Thymus (tissue), 11 donors: ENCODE measurements around the gene CENPP. TPM values are rescaled to one million over a fixed set of nuclear protein-coding genes. Genes with fewer than 3 reads are reported as not detected.

Source experiments
- DNase-seq, 9 donors: peaks; one replicate each; pipeline ENCODE4 v3.0.0-alpha.2; 2013; ENCODE audit warnings: low spot score in 9 of 9, low read depth in 6 of 9, missing footprints in 1 of 9
- H3K27ac ChIP-seq, 2 donors: one replicate each; pipeline ENCODE4 v1.5.1; 2013; ENCODE audit warnings: control low read depth in 1 of 2, low read depth in 1 of 2, low read length in 1 of 2, mild to moderate bottlenecking in 1 of 2, moderate library complexity in 1 of 2
- H3K27me3 ChIP-seq, 2 donors: one replicate each; pipeline ENCODE4 v1.5.1; 2013; ENCODE audit warnings: low read length in 1 of 2; ENCODE audit not compliant: control insufficient read depth in 2 of 2, insufficient read depth in 1 of 2
- H3K36me3 ChIP-seq, 2 donors: one replicate each; pipeline ENCODE4 v1.5.1; 2013; ENCODE audit warnings: low read length in 1 of 2, mild to moderate bottlenecking in 1 of 2, moderate library complexity in 1 of 2; ENCODE audit not compliant: control insufficient read depth in 2 of 2, insufficient read depth in 2 of 2
- H3K4me1 ChIP-seq, 2 donors: one replicate each; pipeline ENCODE4 v1.5.1; 2013; ENCODE audit warnings: low read length in 2 of 2; ENCODE audit not compliant: control insufficient read depth in 2 of 2, insufficient read depth in 2 of 2
- H3K4me3 ChIP-seq, 2 donors: one replicate each; pipeline ENCODE4 v1.5.1; 2013; ENCODE audit warnings: low read length in 2 of 2, control low read depth in 1 of 2, mild to moderate bottlenecking in 1 of 2
- H3K9me3 ChIP-seq, 2 donors: one replicate each; pipeline ENCODE4 v1.5.1; 2013; ENCODE audit warnings: low read length in 1 of 2, mild to moderate bottlenecking in 1 of 2; ENCODE audit not compliant: control insufficient read depth in 2 of 2, insufficient read depth in 1 of 2
- WGBS: extraction: QIAGEN DNeasy Blood & Tissue Kit; methylation state at CpG from one replicate; pipeline ENCODE4 v1.1.7; 2013; 5-methylcytosine and 5-hydroxymethylcytosine counted together
- polyA plus RNA-seq: library from polyadenylated mRNA; stranded (reverse); fragments of 200-250 nt; gene quantifications from one replicate; pipeline ENCODE4 v1.2.3, GENCODE V29; 2013
- total RNA-seq: library from RNA; stranded (reverse); fragments of 120-200 nt; gene quantifications from one replicate; pipeline ENCODE4 v1.2.4, GENCODE V29; 2013
- donor health status: healthy.

Gene CENPP
- total and polyA plus RNA-seq, 2 donors, result 3.9 to 13.8 TPM

GRCh38 chr9:92637886-92638620 lies 312.3 kb downstream of the CENPP start:
- WGBS, result 98% methylated on average over 26 of the region's 26 CpGs
- H3K4me1 ChIP-seq, result no peaks in the 10 kb centered on the region
- no peak for DNase-seq
- H3K9me3 ChIP-seq, result no peaks in the 10 kb centered on the region
- H3K27me3 ChIP-seq, result no peaks in the 10 kb centered on the region
- no peak overlapping the region for H3K4me3 ChIP-seq
- peaks cover 71 to 80% of the 10 kb centered on the region in 2 donors for H3K36me3 ChIP-seq
- no peak overlapping the region for H3K27ac ChIP-seq

GRCh38 chr9:92638621-92639101 lies 312.9 kb downstream of the CENPP start:
- WGBS, result 96% methylated on average over 5 of the region's 5 CpGs
- DNase-seq, result no peak
- no peaks in the 10 kb centered on the region for H3K27me3 ChIP-seq
- no peaks in the 10 kb centered on the region for H3K9me3 ChIP-seq
- peaks cover 71 to 76% of the 10 kb centered on the region in 2 donors for H3K36me3 ChIP-seq
- no peaks in the 10 kb centered on the region for H3K4me1 ChIP-seq
- H3K27ac ChIP-seq, result no peak overlapping the region
- H3K4me3 ChIP-seq, result no peak overlapping the region

GRCh38 chr9:92639124-92639523 lies 313.4 kb downstream of the CENPP start:
- 91% methylated on average over 7 of the region's 7 CpGs for WGBS
- H3K36me3 ChIP-seq, result peaks cover 71 to 72% of the 10 kb centered on the region in 2 donors

GRCh38 chr9:92639791-92640271 lies 314.1 kb downstream of the CENPP start:
- 98% methylated on average over 9 of the region's 9 CpGs for WGBS
- H3K4me3 ChIP-seq, result no peak overlapping the region
- H3K27me3 ChIP-seq, result no peaks in the 10 kb centered on the region
- no peaks in the 10 kb centered on the region for H3K4me1 ChIP-seq
- H3K27ac ChIP-seq, result no peak overlapping the region
- no peaks in the 10 kb centered on the region for H3K9me3 ChIP-seq
- H3K36me3 ChIP-seq, result peaks cover 68 to 73% of the 10 kb centered on the region in 2 donors
- DNase-seq, result no peak

More at GRCh38 chr9:92639124-92639523, 313.4 kb downstream of the CENPP start:
- no peak overlapping the region for H3K27ac ChIP-seq
- no peaks in the 10 kb centered on the region for H3K27me3 ChIP-seq
- no peaks in the 10 kb centered on the region for H3K9me3 ChIP-seq
- H3K4me1 ChIP-seq, result no peaks in the 10 kb centered on the region
- no peak overlapping the region for H3K4me3 ChIP-seq
- DNase-seq, result no peak

- no peaks in the 10 kb centered on the region for H3K27me3 ChIP-seq
- no peaks in the 10 kb centered on the region for H3K9me3 ChIP-seq
- H3K4me1 ChIP-seq, result no peaks in the 10 kb centered on the region
- WGBS, result 97% methylated on average over 8 of the region's 8 CpGs
- H3K36me3 ChIP-seq, result peaks cover 66 to 74% of the 10 kb centered on the region in 2 donors
- DNase-seq, result no peak
- no peak overlapping the region for H3K27ac ChIP-seq
- no peak overlapping the region for H3K4me3 ChIP-seq
Measured at GRCh38 chr9:92640398-92641091, 314.8 kb downstream of the CENPP start.

- peaks cover 62 to 71% of the 10 kb centered on the region in 2 donors for H3K36me3 ChIP-seq
- no peaks in the 10 kb centered on the region for H3K9me3 ChIP-seq
- H3K27me3 ChIP-seq, result no peaks in the 10 kb centered on the region
- no peak overlapping the region for H3K4me3 ChIP-seq
- H3K4me1 ChIP-seq, result no peaks in the 10 kb centered on the region
- H3K27ac ChIP-seq, result no peak overlapping the region
- WGBS, result 97% methylated on average over 20 of the region's 20 CpGs
- no peak for DNase-seq
Measured at GRCh38 chr9:92641092-92641809, 315.5 kb downstream of the CENPP start.

GRCh38 chr9:92642041-92642451 lies 316.3 kb downstream of the CENPP start:
- DNase-seq, result no peak
- 97% methylated on average over 8 of the region's 8 CpGs for WGBS
- Histone ChIP-seq H3K27me3 (no peaks in the 10 kb centered on the region), H3K27ac (no peak overlapping the region), H3K4me3 (no peak overlapping the region), H3K36me3 (peaks cover 60 to 74% of the 10 kb centered on the region in 2 donors), H3K4me1 (no peaks in the 10 kb centered on the region), H3K9me3 (no peaks in the 10 kb centered on the region)

GRCh38 chr9:92642564-92642963 lies 316.8 kb downstream of the CENPP start:
- Histone ChIP-seq H3K4me3 (no peak overlapping the region), H3K27ac (no peak overlapping the region), H3K36me3 (peaks cover 58 to 77% of the 10 kb centered on the region in 2 donors), H3K27me3 (no peaks in the 10 kb centered on the region), H3K4me1 (no peaks in the 10 kb centered on the region), H3K9me3 (no peaks in the 10 kb centered on the region)
- 97% methylated on average over 7 of the region's 7 CpGs for WGBS
- no peak for DNase-seq
